ENCODE measurements around the gene MAP2K5.

Gene MAP2K5

DNA sequence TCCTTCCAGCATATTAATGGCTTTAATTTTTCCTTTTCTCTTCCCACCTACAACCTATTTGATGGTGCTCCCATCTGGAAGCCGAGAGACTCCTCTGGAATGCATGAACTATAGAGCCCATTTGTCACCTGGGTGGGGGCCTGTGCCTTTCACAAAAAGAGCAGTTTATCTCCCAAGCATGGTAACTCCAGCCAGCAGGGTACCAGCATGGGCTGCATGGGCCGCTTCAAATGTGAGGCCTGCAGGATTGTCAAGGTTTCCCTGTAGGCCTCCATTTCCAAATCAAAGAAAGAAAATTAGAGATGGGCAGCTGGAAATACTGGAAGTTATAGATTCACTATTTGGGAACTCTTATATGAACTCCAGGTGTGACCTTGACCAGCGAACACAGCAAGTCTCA lies 232.1 kb downstream of the MAP2K5 start:
- DNase-seq (ENCODE audit: low read depth), result no peak
- no peak overlapping the region for H3K4me3 ChIP-seq (replicated peaks; ENCODE audit: low read depth, low read length)
- TF ChIP-seq, protein P1, sequence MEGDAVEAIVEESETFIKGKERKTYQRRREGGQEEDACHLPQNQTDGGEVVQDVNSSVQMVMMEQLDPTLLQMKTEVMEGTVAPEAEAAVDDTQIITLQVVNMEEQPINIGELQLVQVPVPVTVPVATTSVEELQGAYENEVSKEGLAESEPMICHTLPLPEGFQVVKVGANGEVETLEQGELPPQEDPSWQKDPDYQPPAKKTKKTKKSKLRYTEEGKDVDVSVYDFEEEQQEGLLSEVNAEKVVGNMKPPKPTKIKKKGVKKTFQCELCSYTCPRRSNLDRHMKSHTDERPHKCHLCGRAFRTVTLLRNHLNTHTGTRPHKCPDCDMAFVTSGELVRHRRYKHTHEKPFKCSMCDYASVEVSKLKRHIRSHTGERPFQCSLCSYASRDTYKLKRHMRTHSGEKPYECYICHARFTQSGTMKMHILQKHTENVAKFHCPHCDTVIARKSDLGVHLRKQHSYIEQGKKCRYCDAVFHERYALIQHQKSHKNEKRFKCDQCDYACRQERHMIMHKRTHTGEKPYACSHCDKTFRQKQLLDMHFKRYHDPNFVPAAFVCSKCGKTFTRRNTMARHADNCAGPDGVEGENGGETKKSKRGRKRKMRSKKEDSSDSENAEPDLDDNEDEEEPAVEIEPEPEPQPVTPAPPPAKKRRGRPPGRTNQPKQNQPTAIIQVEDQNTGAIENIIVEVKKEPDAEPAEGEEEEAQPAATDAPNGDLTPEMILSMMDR (IDR thresholded peaks at IDR 0.05; ENCODE audit: low read length, missing control alignments), result no peak

DNA sequence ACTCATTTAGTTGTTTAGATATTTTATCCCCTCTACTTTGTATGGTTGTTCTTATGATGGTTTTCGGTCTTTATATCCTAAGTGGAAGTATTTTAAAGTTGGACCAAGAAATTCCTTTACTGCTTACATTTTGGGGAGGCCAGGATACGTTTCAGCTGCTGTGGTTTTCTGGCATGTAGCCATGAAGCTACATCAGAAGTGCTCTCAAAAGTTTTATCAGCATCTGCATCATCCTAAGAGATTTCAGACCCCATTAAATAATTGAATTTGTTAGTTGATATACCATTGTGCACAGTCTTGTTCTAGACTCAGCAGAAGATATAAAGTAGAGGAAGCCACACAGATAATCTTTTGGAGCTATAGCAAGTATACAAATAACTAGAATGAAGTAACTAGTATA lies 232.7 kb downstream of the MAP2K5 start:
- H3K4me3 ChIP-seq (replicated peaks; ENCODE audit: low read depth, low read length), result no peak overlapping the region
- TF ChIP-seq, protein P1 (IDR thresholded peaks at IDR 0.05; ENCODE audit: low read length, missing control alignments), result no peak
- no peak for DNase-seq (ENCODE audit: low read depth)

DNA sequence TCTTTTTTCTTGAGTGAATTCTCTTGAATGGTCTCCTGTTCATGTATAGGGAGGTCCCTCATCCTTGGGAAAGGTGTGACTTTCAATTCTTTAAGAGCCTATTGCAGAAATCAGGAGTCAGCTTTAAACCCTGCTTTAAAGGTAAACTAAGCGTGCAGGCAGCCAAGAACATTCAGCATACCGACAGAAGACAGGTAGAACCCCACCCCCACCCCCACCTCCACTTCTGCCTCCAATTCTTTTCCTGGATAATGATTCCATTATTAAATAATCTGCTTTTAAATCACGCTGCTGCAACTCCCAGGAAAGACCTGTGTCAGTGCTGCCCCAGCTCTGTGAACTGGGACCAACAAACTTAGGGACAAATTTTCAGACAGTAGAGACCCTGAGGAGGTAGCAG lies 233.5 kb downstream of the MAP2K5 start:
- no peak for DNase-seq (ENCODE audit: low read depth)
- TF ChIP-seq, protein P1 (IDR thresholded peaks at IDR 0.05; ENCODE audit: low read length, missing control alignments), result no peak
- no peak overlapping the region for H3K4me3 ChIP-seq (replicated peaks; ENCODE audit: low read depth, low read length)

DNA sequence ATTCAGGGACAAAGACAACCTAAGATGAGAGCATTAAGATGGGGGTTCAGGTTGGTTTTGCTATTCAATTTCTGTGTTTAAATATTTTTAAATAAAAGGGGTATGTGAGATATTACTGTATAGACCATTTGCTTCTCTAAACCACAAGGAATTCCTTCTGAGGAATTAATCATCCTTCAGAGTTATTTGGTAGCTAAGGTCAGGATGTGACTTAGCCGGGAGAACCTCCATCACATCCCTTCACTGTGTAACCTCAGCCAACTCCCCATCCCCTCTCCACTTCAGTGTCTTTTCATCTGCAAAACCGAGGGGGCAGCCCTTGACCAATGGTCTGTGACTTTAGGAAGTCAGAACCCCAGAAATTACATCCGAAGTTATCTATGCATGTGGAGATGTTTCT lies 234.1 kb downstream of the MAP2K5 start:
- peak; percentile 4 for DNase-seq (ENCODE audit: low read depth)
- H3K4me3 ChIP-seq (replicated peaks; ENCODE audit: low read depth, low read length), result no peak overlapping the region
- TF ChIP-seq, protein P1 (IDR thresholded peaks at IDR 0.05; ENCODE audit: low read length, missing control alignments), result no peak

DNA sequence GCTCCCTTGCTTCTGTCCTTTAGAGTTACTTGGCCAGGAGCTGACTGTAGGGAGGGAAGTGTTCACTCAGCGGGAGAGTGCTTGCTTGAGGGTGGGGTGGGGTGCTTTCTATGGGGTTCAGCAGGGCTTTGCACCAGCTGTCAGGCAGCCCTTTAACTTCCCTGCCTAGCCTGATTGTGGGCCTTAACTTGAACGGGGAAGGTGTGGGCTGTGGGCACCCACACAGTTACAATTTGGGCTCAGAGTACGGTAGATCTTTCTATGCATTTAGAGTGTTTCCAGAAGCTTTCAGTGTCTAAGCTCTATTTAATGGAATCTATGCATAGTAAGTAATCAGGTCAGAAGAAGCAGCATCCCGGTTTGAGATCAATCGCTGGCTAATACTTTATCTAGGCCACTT lies 234.6 kb downstream of the MAP2K5 start:
- TF ChIP-seq, protein P1 (IDR thresholded peaks at IDR 0.05; ENCODE audit: low read length, missing control alignments), result no peak

DNA sequence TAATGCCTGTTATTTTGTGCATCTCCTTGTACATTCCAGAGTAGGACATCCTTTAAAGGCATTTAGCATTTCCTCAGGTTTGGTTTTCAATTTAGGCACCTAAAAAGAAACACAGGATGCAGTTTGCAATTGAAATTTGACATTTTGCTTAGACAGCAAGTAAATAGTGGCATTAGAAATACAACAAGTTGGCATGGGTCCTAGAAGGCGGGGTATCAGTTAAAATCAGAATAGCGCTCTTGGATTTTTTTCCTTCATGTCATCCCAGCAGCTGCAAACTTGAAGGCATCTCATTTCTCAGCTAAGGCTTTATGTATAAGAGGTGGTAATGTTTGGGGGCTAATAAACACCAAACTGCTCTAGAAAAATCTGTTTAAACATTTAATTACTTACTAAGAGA lies 235.3 kb downstream of the MAP2K5 start:
- DNase-seq (ENCODE audit: low read depth), result no peak
- TF ChIP-seq, protein P1 (IDR thresholded peaks at IDR 0.05; ENCODE audit: low read length, missing control alignments), result no peak
- H3K4me3 ChIP-seq (replicated peaks; ENCODE audit: low read depth, low read length), result no peak overlapping the region

More for the DNA sequence above, 234.6 kb downstream of the MAP2K5 start:
- no peak for DNase-seq (ENCODE audit: low read depth)
- no peak overlapping the region for H3K4me3 ChIP-seq (replicated peaks; ENCODE audit: low read depth, low read length)

DNA sequence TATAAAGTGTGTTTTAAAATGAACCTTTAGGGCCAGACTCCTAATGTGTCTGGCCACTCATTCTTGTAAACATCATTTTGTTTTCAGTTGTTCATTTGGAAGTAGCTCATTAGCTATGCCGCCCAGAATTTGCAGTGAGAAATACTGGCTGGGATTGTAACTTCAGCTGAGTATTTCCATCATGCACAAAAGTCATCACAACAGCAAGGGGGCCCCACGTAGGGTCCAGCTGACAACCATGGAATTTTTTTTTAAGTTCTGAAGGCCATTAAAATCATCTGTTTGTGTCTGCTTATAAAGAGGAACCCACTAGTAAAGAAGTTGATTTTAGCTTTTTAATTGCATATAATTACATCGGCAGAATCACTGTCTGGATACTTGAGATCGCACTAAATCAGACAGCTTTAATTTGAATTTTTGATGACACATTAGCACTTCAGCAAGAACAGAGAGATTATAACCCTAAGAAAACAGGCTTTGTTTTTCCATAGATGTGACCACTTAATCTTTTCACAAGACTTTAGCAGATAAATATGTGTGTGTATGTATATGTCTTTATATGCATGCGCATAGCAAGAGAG lies 236.6 kb downstream of the MAP2K5 start:
- TF ChIP-seq, protein P1 (IDR thresholded peaks at IDR 0.05; ENCODE audit: low read length, missing control alignments), result no peak
- H3K4me3 ChIP-seq (replicated peaks; ENCODE audit: low read depth, low read length), result no peak overlapping the region
- no peak for DNase-seq (ENCODE audit: low read depth)
